ENCODE data around the gene CNTNAP2. TPM values are rescaled to one million over a fixed set of nuclear protein-coding genes. Genes with fewer than 3 reads are reported as not detected.

CNTNAP2 gene
- total and polyA plus RNA-seq, 4 experiments from 2014 or later, result 0.19 to 0.50 (median 0.20) TPM; not detected in 1

- H3K9me3 Mint-ChIP-seq, result peaks cover 0 to 2% (median 0%) of the 10 kb centered on the region in 8 donors
- no peaks in the 10 kb centered on the region for H3K36me3 Mint-ChIP-seq
- no peaks in the 10 kb centered on the region for H3K4me1 Mint-ChIP-seq
- intact Hi-C loops (cut with micrococcal nuclease), result no loop called here
- no peak for DNase-seq
- no peak overlapping the region for H3K4me3 Mint-ChIP-seq
- H3K9me3 ChIP-seq (ENCODE audit: control insufficient read depth in 1 of 2, low read length in 2 of 2), result no peaks in the 10 kb centered on the region
- H3K27me3 ChIP-seq (ENCODE audit: insufficient read depth, low read length), result no peaks in the 10 kb centered on the region
- no peak overlapping the region for H3K27ac Mint-ChIP-seq
- H3K36me3 ChIP-seq (ENCODE audit: insufficient read depth, low read length), result no peaks in the 10 kb centered on the region
- H3K4me3 ChIP-seq (ENCODE audit: low read length in 2 of 2), result no peak overlapping the region
- ChIA-PET CTCF (ENCODE audit: partially characterized antibody) (no interaction called here), POLR2A (ENCODE audit: partially characterized antibody) (no interaction called here)
- H3K27me3 Mint-ChIP-seq, result peaks cover 3 to 5% of the 10 kb centered on the region in 2 donors
- no peaks in the 10 kb centered on the region for H3K4me1 ChIP-seq (ENCODE audit: insufficient read depth, low read length)
- no peak overlapping the region for H3K27ac ChIP-seq (ENCODE audit: low read depth, low read length)
These were observed 2273.8 kb downstream of the CNTNAP2 start for GRCh38 chr7:148390381-148390780.

GRCh38 chr7:148391591-148391990 is 2275.0 kb downstream of the CNTNAP2 start:
- H3K4me3 Mint-ChIP-seq, result no peak overlapping the region
- no peaks in the 10 kb centered on the region for H3K36me3 Mint-ChIP-seq
- H3K4me1 Mint-ChIP-seq, result no peaks in the 10 kb centered on the region
- no peak overlapping the region for H3K4me3 ChIP-seq (ENCODE audit: low read length in 2 of 2)
- H3K36me3 ChIP-seq (ENCODE audit: insufficient read depth, low read length), result no peaks in the 10 kb centered on the region
- no peak overlapping the region for H3K27ac Mint-ChIP-seq
- peaks cover 5 to 12% of the 10 kb centered on the region in 2 donors for H3K27me3 Mint-ChIP-seq
- ChIA-PET CTCF (ENCODE audit: partially characterized antibody) (no interaction called here), POLR2A (ENCODE audit: partially characterized antibody) (no interaction called here)
- H3K9me3 Mint-ChIP-seq, result peaks cover 0 to 2% (median 0%) of the 10 kb centered on the region in 8 donors
- intact Hi-C loops (cut with micrococcal nuclease), result no loop called here
- no peaks in the 10 kb centered on the region for H3K27me3 ChIP-seq (ENCODE audit: insufficient read depth, low read length)
- no peaks in the 10 kb centered on the region for H3K4me1 ChIP-seq (ENCODE audit: insufficient read depth, low read length)
- H3K27ac ChIP-seq (ENCODE audit: low read depth, low read length), result no peak overlapping the region
- no peaks in the 10 kb centered on the region for H3K9me3 ChIP-seq (ENCODE audit: control insufficient read depth in 1 of 2, low read length in 2 of 2)
- no peak for DNase-seq

GRCh38 chr7:148394582-148394981 is 2278.0 kb downstream of the CNTNAP2 start:
- CTCF ChIA-PET (ENCODE audit: partially characterized antibody), result no interaction called here
- H3K36me3 Mint-ChIP-seq, result no peaks in the 10 kb centered on the region
- H3K4me1 Mint-ChIP-seq, result no peaks in the 10 kb centered on the region
- H3K4me3 Mint-ChIP-seq, result no peak overlapping the region
- no peaks in the 10 kb centered on the region for H3K9me3 ChIP-seq (ENCODE audit: control insufficient read depth in 1 of 2, low read length in 2 of 2)
- H3K27me3 ChIP-seq (ENCODE audit: insufficient read depth, low read length), result no peaks in the 10 kb centered on the region
- H3K4me3 ChIP-seq (ENCODE audit: low read length in 2 of 2), result no peak overlapping the region
- POLR2A ChIA-PET (ENCODE audit: partially characterized antibody), result no interaction called here
- intact Hi-C loops (cut with micrococcal nuclease), result no loop called here
- DNase-seq, result no peak
- H3K27ac ChIP-seq (ENCODE audit: low read depth, low read length), result no peak overlapping the region
- no peak overlapping the region for H3K27ac Mint-ChIP-seq
- H3K36me3 ChIP-seq (ENCODE audit: insufficient read depth, low read length), result no peaks in the 10 kb centered on the region
- H3K4me1 ChIP-seq (ENCODE audit: insufficient read depth, low read length), result no peaks in the 10 kb centered on the region
- no peaks in the 10 kb centered on the region for H3K9me3 Mint-ChIP-seq
- H3K27me3 Mint-ChIP-seq, result peaks cover 15 to 20% of the 10 kb centered on the region in 2 donors

- Histone ChIP-seq H3K9me3 (ENCODE audit: control insufficient read depth in 1 of 2, low read length in 2 of 2) (no peaks in the 10 kb centered on the region), H3K4me1 (ENCODE audit: insufficient read depth, low read length) (no peaks in the 10 kb centered on the region), H3K4me3 (ENCODE audit: low read length in 2 of 2) (no peak overlapping the region), H3K36me3 (ENCODE audit: insufficient read depth, low read length) (no peaks in the 10 kb centered on the region), H3K27ac (ENCODE audit: low read depth, low read length) (no peak overlapping the region), H3K27me3 (ENCODE audit: insufficient read depth, low read length) (no peaks in the 10 kb centered on the region)
- intact Hi-C loops (cut with micrococcal nuclease), result no loop called here
- DNase-seq, result no peak
- no peak overlapping the region for H3K4me3 Mint-ChIP-seq
- no peaks in the 10 kb centered on the region for H3K9me3 Mint-ChIP-seq
- no peaks in the 10 kb centered on the region for H3K36me3 Mint-ChIP-seq
- CTCF ChIA-PET (ENCODE audit: partially characterized antibody), result no interaction called here
- POLR2A ChIA-PET (ENCODE audit: partially characterized antibody), result no interaction called here
- no peak overlapping the region for H3K27ac Mint-ChIP-seq
- H3K4me1 Mint-ChIP-seq, result peaks cover 0 to 4% (median 0%) of the 10 kb centered on the region in 4 donors
- H3K27me3 Mint-ChIP-seq, result peaks cover 19 to 25% of the 10 kb centered on the region in 2 donors
These were observed 2278.8 kb downstream of the CNTNAP2 start for GRCh38 chr7:148395352-148395811.

- ChIA-PET POLR2A (ENCODE audit: partially characterized antibody) (no interaction called here), CTCF (ENCODE audit: partially characterized antibody) (no interaction called here)
- no peaks in the 10 kb centered on the region for H3K36me3 ChIP-seq (ENCODE audit: insufficient read depth, low read length)
- H3K4me1 ChIP-seq (ENCODE audit: insufficient read depth, low read length), result no peaks in the 10 kb centered on the region
- no peak overlapping the region for H3K27ac ChIP-seq (ENCODE audit: low read depth, low read length)
- H3K27me3 ChIP-seq (ENCODE audit: insufficient read depth, low read length), result no peaks in the 10 kb centered on the region
- no peaks in the 10 kb centered on the region for H3K9me3 ChIP-seq (ENCODE audit: control insufficient read depth in 1 of 2, low read length in 2 of 2)
- intact Hi-C loops (cut with micrococcal nuclease), result no loop called here
- no peak overlapping the region for H3K4me3 Mint-ChIP-seq
- H3K27me3 Mint-ChIP-seq, result peaks cover 23 to 29% of the 10 kb centered on the region in 2 donors
- DNase-seq, result no peak
- no peak overlapping the region for H3K27ac Mint-ChIP-seq
- H3K36me3 Mint-ChIP-seq, result no peaks in the 10 kb centered on the region
- H3K4me1 Mint-ChIP-seq, result peaks cover 0 to 6% (median 0%) of the 10 kb centered on the region in 4 donors
- H3K4me3 ChIP-seq (ENCODE audit: low read length in 2 of 2), result no peak overlapping the region
- H3K9me3 Mint-ChIP-seq, result no peaks in the 10 kb centered on the region
These were observed 2279.6 kb downstream of the CNTNAP2 start for GRCh38 chr7:148395990-148396716.

- H3K4me3 Mint-ChIP-seq, result no peak overlapping the region
- H3K27me3 Mint-ChIP-seq, result peaks cover 28 to 31% of the 10 kb centered on the region in 2 donors
- peaks cover 0 to 6% (median 0%) of the 10 kb centered on the region in 4 donors for H3K4me1 Mint-ChIP-seq
- DNase-seq, result no peak
- no peak overlapping the region for H3K27ac Mint-ChIP-seq
- ChIA-PET POLR2A (ENCODE audit: partially characterized antibody) (no interaction called here), CTCF (ENCODE audit: partially characterized antibody) (no interaction called here)
- H3K27ac ChIP-seq (ENCODE audit: low read depth, low read length), result no peak overlapping the region
- no peaks in the 10 kb centered on the region for H3K4me1 ChIP-seq (ENCODE audit: insufficient read depth, low read length)
- intact Hi-C loops (cut with micrococcal nuclease), result no loop called here
- H3K27me3 ChIP-seq (ENCODE audit: insufficient read depth, low read length), result no peaks in the 10 kb centered on the region
- no peaks in the 10 kb centered on the region for H3K36me3 ChIP-seq (ENCODE audit: insufficient read depth, low read length)
- no peaks in the 10 kb centered on the region for H3K9me3 ChIP-seq (ENCODE audit: control insufficient read depth in 1 of 2, low read length in 2 of 2)
- H3K4me3 ChIP-seq (ENCODE audit: low read length in 2 of 2), result no peak overlapping the region
- H3K36me3 Mint-ChIP-seq, result no peaks in the 10 kb centered on the region
- no peaks in the 10 kb centered on the region for H3K9me3 Mint-ChIP-seq
These were observed 2280.5 kb downstream of the CNTNAP2 start for GRCh38 chr7:148397056-148397455.

- H3K27me3 Mint-ChIP-seq, result peaks cover 31% of the 10 kb centered on the region in 2 donors
- Histone ChIP-seq H3K4me1 (ENCODE audit: insufficient read depth, low read length) (no peaks in the 10 kb centered on the region), H3K27me3 (ENCODE audit: insufficient read depth, low read length) (no peaks in the 10 kb centered on the region), H3K27ac (ENCODE audit: low read depth, low read length) (no peak overlapping the region), H3K9me3 (ENCODE audit: control insufficient read depth in 1 of 2, low read length in 2 of 2) (no peaks in the 10 kb centered on the region), H3K36me3 (ENCODE audit: insufficient read depth, low read length) (no peaks in the 10 kb centered on the region), H3K4me3 (ENCODE audit: low read length in 2 of 2) (no peak overlapping the region)
- intact Hi-C loops (cut with micrococcal nuclease), result no loop called here
- no peaks in the 10 kb centered on the region for H3K36me3 Mint-ChIP-seq
- CTCF ChIA-PET (ENCODE audit: partially characterized antibody), result no interaction called here
- no peak for DNase-seq
- POLR2A ChIA-PET (ENCODE audit: partially characterized antibody), result no interaction called here
- H3K9me3 Mint-ChIP-seq, result no peaks in the 10 kb centered on the region
- no peak overlapping the region for H3K4me3 Mint-ChIP-seq
- peaks cover 0 to 6% (median 0%) of the 10 kb centered on the region in 4 donors for H3K4me1 Mint-ChIP-seq
- H3K27ac Mint-ChIP-seq, result no peak overlapping the region
These were observed 2280.9 kb downstream of the CNTNAP2 start for GRCh38 chr7:148397551-148397950.
